ENCODE data around the gene GREB1L.

DNA sequence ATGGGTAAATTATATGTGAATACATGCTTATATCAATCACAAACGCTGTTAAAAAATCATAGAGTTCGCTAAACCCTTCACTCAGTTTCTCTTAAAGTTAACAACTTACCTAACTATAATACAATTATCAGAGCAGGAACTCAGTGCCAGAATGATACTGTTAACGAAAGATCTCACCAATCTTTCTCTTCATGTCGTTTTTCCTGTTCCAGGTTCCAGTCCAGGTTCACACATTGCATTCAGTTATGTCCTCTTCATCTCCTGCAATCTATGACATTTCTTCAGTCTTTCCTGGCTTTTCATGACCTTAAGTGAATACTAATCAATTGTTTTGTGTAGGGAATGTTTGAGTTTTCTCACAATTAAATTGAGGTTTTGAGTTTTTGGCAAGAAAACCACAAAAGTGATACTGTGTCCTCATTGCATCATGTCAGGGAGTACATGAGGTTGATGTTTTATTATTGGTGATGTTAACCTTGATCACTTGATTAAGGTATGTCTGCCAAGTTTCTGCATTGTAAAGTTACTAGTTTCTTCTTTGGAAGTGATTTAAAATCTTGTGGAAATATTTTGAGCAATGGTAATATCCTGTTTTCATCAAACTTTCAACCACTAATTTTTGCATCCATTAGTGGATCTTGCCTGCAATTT is 226.6 kb downstream of the GREB1L start:
- TF ChIP-seq, protein P1, sequence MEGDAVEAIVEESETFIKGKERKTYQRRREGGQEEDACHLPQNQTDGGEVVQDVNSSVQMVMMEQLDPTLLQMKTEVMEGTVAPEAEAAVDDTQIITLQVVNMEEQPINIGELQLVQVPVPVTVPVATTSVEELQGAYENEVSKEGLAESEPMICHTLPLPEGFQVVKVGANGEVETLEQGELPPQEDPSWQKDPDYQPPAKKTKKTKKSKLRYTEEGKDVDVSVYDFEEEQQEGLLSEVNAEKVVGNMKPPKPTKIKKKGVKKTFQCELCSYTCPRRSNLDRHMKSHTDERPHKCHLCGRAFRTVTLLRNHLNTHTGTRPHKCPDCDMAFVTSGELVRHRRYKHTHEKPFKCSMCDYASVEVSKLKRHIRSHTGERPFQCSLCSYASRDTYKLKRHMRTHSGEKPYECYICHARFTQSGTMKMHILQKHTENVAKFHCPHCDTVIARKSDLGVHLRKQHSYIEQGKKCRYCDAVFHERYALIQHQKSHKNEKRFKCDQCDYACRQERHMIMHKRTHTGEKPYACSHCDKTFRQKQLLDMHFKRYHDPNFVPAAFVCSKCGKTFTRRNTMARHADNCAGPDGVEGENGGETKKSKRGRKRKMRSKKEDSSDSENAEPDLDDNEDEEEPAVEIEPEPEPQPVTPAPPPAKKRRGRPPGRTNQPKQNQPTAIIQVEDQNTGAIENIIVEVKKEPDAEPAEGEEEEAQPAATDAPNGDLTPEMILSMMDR (IDR thresholded peaks at IDR 0.05; ENCODE audit: insufficient read depth, low read length), result no peak
- TF ChIP-seq, protein P2, sequence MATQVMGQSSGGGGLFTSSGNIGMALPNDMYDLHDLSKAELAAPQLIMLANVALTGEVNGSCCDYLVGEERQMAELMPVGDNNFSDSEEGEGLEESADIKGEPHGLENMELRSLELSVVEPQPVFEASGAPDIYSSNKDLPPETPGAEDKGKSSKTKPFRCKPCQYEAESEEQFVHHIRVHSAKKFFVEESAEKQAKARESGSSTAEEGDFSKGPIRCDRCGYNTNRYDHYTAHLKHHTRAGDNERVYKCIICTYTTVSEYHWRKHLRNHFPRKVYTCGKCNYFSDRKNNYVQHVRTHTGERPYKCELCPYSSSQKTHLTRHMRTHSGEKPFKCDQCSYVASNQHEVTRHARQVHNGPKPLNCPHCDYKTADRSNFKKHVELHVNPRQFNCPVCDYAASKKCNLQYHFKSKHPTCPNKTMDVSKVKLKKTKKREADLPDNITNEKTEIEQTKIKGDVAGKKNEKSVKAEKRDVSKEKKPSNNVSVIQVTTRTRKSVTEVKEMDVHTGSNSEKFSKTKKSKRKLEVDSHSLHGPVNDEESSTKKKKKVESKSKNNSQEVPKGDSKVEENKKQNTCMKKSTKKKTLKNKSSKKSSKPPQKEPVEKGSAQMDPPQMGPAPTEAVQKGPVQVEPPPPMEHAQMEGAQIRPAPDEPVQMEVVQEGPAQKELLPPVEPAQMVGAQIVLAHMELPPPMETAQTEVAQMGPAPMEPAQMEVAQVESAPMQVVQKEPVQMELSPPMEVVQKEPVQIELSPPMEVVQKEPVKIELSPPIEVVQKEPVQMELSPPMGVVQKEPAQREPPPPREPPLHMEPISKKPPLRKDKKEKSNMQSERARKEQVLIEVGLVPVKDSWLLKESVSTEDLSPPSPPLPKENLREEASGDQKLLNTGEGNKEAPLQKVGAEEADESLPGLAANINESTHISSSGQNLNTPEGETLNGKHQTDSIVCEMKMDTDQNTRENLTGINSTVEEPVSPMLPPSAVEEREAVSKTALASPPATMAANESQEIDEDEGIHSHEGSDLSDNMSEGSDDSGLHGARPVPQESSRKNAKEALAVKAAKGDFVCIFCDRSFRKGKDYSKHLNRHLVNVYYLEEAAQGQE (IDR thresholded peaks at IDR 0.05; ENCODE audit: insufficient replicate concordance, low read depth), result no peak
- TF ChIP-seq GABPA (IDR thresholded peaks at IDR 0.05; ENCODE audit: low read depth), result no peak
- TF ChIP-seq POLR2AphosphoS5 (IDR thresholded peaks at IDR 0.05; ENCODE audit: low read depth), result no peak
- TF ChIP-seq SPI1 (IDR thresholded peaks at IDR 0.05; ENCODE audit: borderline replicate concordance, low read depth), result no peak

Measured in HL-60 (cell line).